AG10803 (cell line): Measurements from ENCODE around the gene GNB1L.

Experiments
- DNase-seq: peaks from one replicate; pipeline ENCODE4 v3.0.0; 2010; ENCODE audit warnings: low read depth
- H3K4me3 ChIP-seq: 2 replicates; pipeline ENCODE4 v1.5.1; 2011; ENCODE audit warnings: mild to moderate bottlenecking, low read length, control low read depth
- CTCF ChIP-seq: conservative IDR thresholded peaks from 2 replicates; pipeline ENCODE4 v1.5.1; 2011; ENCODE audit warnings: mild to moderate bottlenecking, low read length, control low read depth, inconsistent platforms

GNB1L gene

DNA sequence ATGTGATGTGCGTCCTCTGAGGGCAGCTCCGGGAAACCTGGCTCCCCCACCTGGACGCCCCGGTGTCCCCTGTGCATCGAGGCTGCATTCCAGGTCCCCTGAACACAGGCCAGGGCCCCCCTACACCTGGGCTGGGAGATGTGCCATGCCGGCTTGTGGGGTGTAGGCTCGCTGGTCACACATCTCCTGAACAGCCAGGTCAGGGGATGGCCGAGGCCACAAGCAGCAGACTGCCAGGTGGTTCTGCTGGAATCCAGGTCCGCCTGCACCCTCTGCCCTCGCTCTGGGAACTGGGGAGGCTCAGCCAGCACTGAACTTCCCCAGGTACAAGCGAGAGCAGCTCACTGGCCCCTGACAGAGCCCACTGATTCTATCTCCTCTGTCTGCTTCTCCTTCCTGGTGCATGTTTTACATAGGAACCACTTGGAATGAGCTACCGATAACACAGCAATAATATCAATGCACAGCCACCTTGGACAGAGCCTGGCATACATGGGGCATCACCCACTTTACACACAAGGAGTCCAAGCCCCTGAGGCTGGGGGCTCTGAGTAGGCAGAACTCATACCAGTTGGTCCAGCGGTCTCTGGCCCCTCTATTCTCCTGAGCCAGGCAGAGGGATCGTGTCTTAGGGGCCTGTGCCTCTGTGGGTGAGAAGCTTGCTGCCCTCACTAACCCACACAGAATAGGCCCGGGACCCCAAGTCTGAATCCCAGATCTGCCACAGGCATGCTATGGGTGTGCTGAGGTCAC, 47.3 kb downstream of the GNB1L start:
- TF ChIP-seq CTCF, result no peak
- no peak overlapping the region for H3K4me3 ChIP-seq
- no peak for DNase-seq

- no peak overlapping the region for H3K4me3 ChIP-seq
- DNase-seq, result no peak
- no peak for TF ChIP-seq CTCF
Measured at GRCh38 chr22:19806213-19807160, 48.2 kb downstream of the GNB1L start.

DNA sequence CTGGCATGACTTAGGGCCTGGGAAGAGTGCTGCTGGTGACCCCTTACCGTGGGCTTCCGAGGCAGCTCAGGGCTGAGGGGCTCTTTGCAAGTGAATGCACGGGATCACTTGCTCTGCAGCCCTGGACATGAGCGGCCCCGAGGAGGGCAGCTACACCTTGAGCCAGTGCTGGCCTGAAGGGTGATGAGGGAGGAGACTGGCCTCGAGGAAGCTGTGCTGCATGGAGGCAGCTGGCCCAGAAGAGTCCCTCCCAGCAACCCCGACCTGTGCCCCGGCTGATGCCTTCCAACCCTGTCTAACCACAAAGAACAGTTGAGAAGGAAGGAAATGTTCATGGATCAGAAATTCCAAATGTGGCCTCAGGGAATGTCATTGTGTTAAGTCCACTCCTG, 48.9 kb downstream of the GNB1L start:
- no peak for TF ChIP-seq CTCF
- DNase-seq, result no peak
- H3K4me3 ChIP-seq, result no peak overlapping the region

DNA sequence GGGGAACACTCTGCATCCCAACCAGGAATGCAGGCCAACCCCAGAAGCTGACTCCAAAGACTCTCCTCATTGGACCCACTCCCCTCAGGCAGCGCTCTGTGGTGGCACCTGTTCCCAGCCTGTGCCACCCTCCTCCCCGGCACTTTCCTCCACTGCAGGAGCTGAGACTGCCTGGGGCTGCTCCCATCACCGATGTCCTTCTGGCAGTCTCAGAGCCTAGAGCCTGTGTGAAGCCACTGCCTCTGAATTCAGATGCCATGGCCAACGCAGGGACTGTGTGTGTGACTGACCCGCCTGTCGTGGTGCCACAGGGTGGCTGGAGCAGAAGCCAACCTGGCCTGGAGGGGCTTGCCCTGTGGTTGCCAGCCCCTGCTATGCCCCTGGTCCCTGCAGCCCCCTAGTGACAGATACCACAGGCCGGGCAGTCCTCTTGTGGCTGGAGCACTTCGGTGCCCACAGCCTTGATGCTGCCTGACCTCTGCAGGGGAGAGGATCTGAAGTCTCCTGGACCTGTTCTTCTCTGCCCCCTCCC, 50.9 kb downstream of the GNB1L start:
- no peak for TF ChIP-seq CTCF
- DNase-seq, result no peak
- no peak overlapping the region for H3K4me3 ChIP-seq

- TF ChIP-seq CTCF, result no peak
- no peak overlapping the region for H3K4me3 ChIP-seq
- no peak for DNase-seq
Measured at GRCh38 chr22:19802894-19803735, 51.6 kb downstream of the GNB1L start.

GRCh38 chr22:19802001-19802893, 52.4 kb downstream of the GNB1L start:
- TF ChIP-seq CTCF, result no peak
- DNase-seq, result no peak
- H3K4me3 ChIP-seq, result no peak overlapping the region
